HepG2 (cell line): Measurements from ENCODE around the gene CPXM1. TPM values are rescaled to one million over a fixed set of nuclear protein-coding genes. Genes with fewer than 3 reads are reported as not detected.
A peak's percentile ranks its signal among the peaks of the same experiment; 100 is the strongest.

Source experiments
- ATF1 ChIP-seq: IDR thresholded peaks from 2 replicates; pipeline ENCODE4 v1.6.1; 2016; ENCODE audit warnings: mild to moderate bottlenecking, control low read depth
- CCAR2 ChIP-seq: fragments of 200-400 bp; formaldehyde crosslinking; optimal IDR thresholded peaks from 2 replicates; pipeline ENCODE3; 2018; ENCODE audit warnings: low read depth, mild to moderate bottlenecking, low read length, moderate library complexity
- CERS6 ChIP-seq: sonication (generic); formaldehyde crosslinking; IDR thresholded peaks from 2 replicates; pipeline ENCODE4 v1.5.0; 2020; ENCODE audit warnings: missing genetic modification reagents
- JARID2 ChIP-seq: sonication (generic); formaldehyde crosslinking; IDR thresholded peaks from 2 replicates; pipeline ENCODE4 v1.8.1; 2023; ENCODE audit warnings: missing genetic modification reagents, inconsistent platforms; ENCODE audit not compliant: insufficient replicate concordance
- MAZ ChIP-seq, 2 experiments: sonication (generic) in 1 of 2; formaldehyde crosslinking in 1 of 2; IDR thresholded peaks; 2 replicates each; pipeline versions ENCODE4 v1.5.0 to v1.6.1; 2012 to 2020; ENCODE audit warnings: low read depth in 2 of 2, mild to moderate bottlenecking in 2 of 2, borderline replicate concordance in 1 of 2, improper control_type of control experiment in 1 of 2, low read length in 1 of 2, missing genetic modification reagents in 1 of 2, moderate library complexity in 1 of 2
- NFYB ChIP-seq: sonication (generic); formaldehyde crosslinking; IDR thresholded peaks from 2 replicates; pipeline ENCODE4 v1.4.0; 2020; ENCODE audit warnings: missing genetic modification reagents
- PRDM4 ChIP-seq: sonication (generic); formaldehyde crosslinking; IDR thresholded peaks from 2 replicates; pipeline ENCODE4 v1.9.0; 2021; ENCODE audit warnings: missing genetic modification reagents, borderline replicate concordance
- PTBP1 ChIP-seq: fragments of 200-400 bp; formaldehyde crosslinking; IDR thresholded peaks from 2 replicates; pipeline ENCODE4 v1.6.1; 2018; ENCODE audit warnings: low read length, low read depth; ENCODE audit not compliant: poor library complexity, severe bottlenecking
- SYNCRIP ChIP-seq: fragments of 200-400 bp; formaldehyde crosslinking; IDR thresholded peaks from 2 replicates; pipeline ENCODE4 v1.6.1; 2018; ENCODE audit warnings: mild to moderate bottlenecking, low read depth, low read length; ENCODE audit not compliant: insufficient read depth
- YY1 ChIP-seq: IDR thresholded peaks from 2 replicates; pipeline ENCODE4 v1.6.1; 2011; ENCODE audit warnings: low read length, low read depth, moderate library complexity, mild to moderate bottlenecking; ENCODE audit not compliant: insufficient read depth, insufficient replicate concordance
- ZBTB20 ChIP-seq: sonication (generic); formaldehyde crosslinking; IDR thresholded peaks from 2 replicates; pipeline ENCODE4 v1.8.1; 2023; ENCODE audit warnings: missing genetic modification reagents, low read depth, mild to moderate bottlenecking, borderline replicate concordance
- ZC3H4 ChIP-seq: sonication (generic); formaldehyde crosslinking; IDR thresholded peaks from 2 replicates; pipeline ENCODE4 v1.4.0; 2020; ENCODE audit warnings: missing genetic modification reagents, borderline replicate concordance
- ZNF639 ChIP-seq: conservative IDR thresholded peaks from 2 replicates; pipeline ENCODE4 v1.6.1; 2018; ENCODE audit warnings: missing genetic modification reagents
- ZNF646 ChIP-seq: sonication (generic); formaldehyde crosslinking; IDR thresholded peaks from 2 replicates; pipeline ENCODE4 v1.9.0; 2021; ENCODE audit warnings: mild to moderate bottlenecking, missing genetic modification reagents
- ZNF660 ChIP-seq: sonication (generic); formaldehyde crosslinking; IDR thresholded peaks from 2 replicates; pipeline ENCODE4 v1.5.1; 2020; ENCODE audit warnings: mild to moderate bottlenecking, low read depth, missing genetic modification reagents, borderline replicate concordance
- ZNF713 ChIP-seq: sonication (generic); formaldehyde crosslinking; IDR thresholded peaks from 2 replicates; pipeline ENCODE4 v1.4.0; 2020; ENCODE audit warnings: mild to moderate bottlenecking, missing genetic modification reagents
- polyA plus RNA-seq, 8 experiments: library from polyadenylated mRNA; depleted of rRNA in 3 of 8; stranded (reverse) in 7 of 8; unstranded in 1 of 8; fragments of >200 nt; fragmentation: Illumina TruSeq in 4 of 8; extraction: Trizol in 4 of 8; gene quantifications; 2 replicates each; pipeline versions ENCODE4 v1.2.1 to v1.2.3, GENCODE V29; 2011 to 2016; ENCODE audit warnings: low read depth in 4 of 8, missing spikeins in 1 of 8, mixed read lengths in 1 of 8; ENCODE audit not compliant: insufficient read depth in 1 of 8
- total RNA-seq, 5 experiments: library from RNA; depleted of rRNA; stranded (reverse); fragments of >200 nt; fragmentation: Illumina TruSeq; extraction: Trizol; gene quantifications; 2 replicates each; pipeline ENCODE4 v1.2.3, GENCODE V29; 2016; ENCODE audit warnings: low read depth in 1 of 5

The CPXM1 gene
- total and polyA plus RNA-seq, 2 of the 13 experiments (the other 11 are each of a cell fraction or from before 2014, with no cell fraction given) = 0.07 TPM; not detected in 1

GRCh38 chr20:2840967-2841531 lies 40.6 kb upstream of the CPXM1 start (continued):
- no peak for TF ChIP-seq PRDM4
- TF ChIP-seq ZNF639 (CRISPR knock-in tag) = no peak; the same call in 1 of the 2 replicates
- TF ChIP-seq ZC3H4 (CRISPR knock-in tag) = no peak
- no peak for TF ChIP-seq YY1
- no peak for TF ChIP-seq NFYB (CRISPR knock-in tag)
- TF ChIP-seq ZNF660 (CRISPR knock-in tag) = no peak
- no peak for TF ChIP-seq ZNF646 (CRISPR knock-in tag)
- no peak for TF ChIP-seq PTBP1
- TF ChIP-seq CCAR2 = no peak
- no peak for TF ChIP-seq SYNCRIP
- TF ChIP-seq ATF1 = no peak
- TF ChIP-seq JARID2 (CRISPR knock-in tag) = no peak
- no peak for TF ChIP-seq CERS6 (CRISPR knock-in tag)
- TF ChIP-seq MAZ (IDR thresholded peaks at IDR 0.05; ENCODE audit: borderline replicate concordance, low read depth, low read length) = no peak
- peak; percentile 33; the same call in 1 of the 2 replicates for TF ChIP-seq MAZ (CRISPR knock-in tag; IDR thresholded peaks at IDR 0.05; ENCODE audit: low read depth)
- no peak for TF ChIP-seq ZBTB20 (CRISPR knock-in tag)
- no peak for TF ChIP-seq ZNF713 (CRISPR knock-in tag)
